ENCODE results near the gene IL10RB.
A peak's percentile ranks its signal among the peaks of the same experiment; 100 is the strongest.

DNA sequence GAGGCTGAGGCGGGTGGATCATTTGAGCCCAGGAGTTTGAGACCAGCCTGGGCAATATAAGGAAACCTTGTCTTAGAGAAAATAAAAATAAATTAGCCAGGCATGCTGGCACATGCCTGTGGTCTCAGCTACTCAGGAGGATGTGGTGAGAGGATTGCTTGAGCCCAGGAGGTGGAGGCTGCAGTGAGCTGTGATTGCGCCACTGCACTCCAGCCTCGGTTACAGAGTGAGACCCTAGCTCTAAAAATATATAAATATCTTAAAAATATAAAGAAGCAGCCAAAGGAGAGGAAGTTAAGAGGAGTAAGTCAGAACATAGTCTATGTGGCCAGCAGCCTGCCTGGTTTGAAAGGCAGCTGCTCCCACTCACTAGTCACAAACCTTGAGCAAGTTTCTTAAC, 4.5 kb upstream of the IL10RB start:
- TF ChIP-seq POLR2A (IDR thresholded peaks at IDR 0.05) = no peak
- TF ChIP-seq, protein P1, sequence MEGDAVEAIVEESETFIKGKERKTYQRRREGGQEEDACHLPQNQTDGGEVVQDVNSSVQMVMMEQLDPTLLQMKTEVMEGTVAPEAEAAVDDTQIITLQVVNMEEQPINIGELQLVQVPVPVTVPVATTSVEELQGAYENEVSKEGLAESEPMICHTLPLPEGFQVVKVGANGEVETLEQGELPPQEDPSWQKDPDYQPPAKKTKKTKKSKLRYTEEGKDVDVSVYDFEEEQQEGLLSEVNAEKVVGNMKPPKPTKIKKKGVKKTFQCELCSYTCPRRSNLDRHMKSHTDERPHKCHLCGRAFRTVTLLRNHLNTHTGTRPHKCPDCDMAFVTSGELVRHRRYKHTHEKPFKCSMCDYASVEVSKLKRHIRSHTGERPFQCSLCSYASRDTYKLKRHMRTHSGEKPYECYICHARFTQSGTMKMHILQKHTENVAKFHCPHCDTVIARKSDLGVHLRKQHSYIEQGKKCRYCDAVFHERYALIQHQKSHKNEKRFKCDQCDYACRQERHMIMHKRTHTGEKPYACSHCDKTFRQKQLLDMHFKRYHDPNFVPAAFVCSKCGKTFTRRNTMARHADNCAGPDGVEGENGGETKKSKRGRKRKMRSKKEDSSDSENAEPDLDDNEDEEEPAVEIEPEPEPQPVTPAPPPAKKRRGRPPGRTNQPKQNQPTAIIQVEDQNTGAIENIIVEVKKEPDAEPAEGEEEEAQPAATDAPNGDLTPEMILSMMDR (IDR thresholded peaks at IDR 0.05) = no peak
- TF ChIP-seq EP300 (IDR thresholded peaks at IDR 0.05) = peak; percentile 30 to 62
